Rectal smooth muscle tissue (tissue), 1 donor: ENCODE results near the gene SV2B.

Experiments
- H3K27ac ChIP-seq: one replicate; pipeline ENCODE4 v1.7.0; 2013; ENCODE audit warnings: low read depth, low read length, inconsistent platforms
- H3K27me3 ChIP-seq: one replicate; pipeline ENCODE4 v1.7.0; 2013; ENCODE audit warnings: low read length; ENCODE audit not compliant: control insufficient read depth, insufficient read depth
- H3K36me3 ChIP-seq: one replicate; pipeline ENCODE4 v1.7.0; 2013; ENCODE audit warnings: low read length; ENCODE audit not compliant: control insufficient read depth, insufficient read depth
- H3K4me1 ChIP-seq: one replicate; pipeline ENCODE4 v1.7.0; 2013; ENCODE audit warnings: low read length; ENCODE audit not compliant: control insufficient read depth, insufficient read depth
- H3K4me3 ChIP-seq: one replicate; pipeline ENCODE4 v1.7.0; 2013; ENCODE audit warnings: low read length
- H3K9ac ChIP-seq: one replicate; pipeline ENCODE4 v1.7.0; 2013; ENCODE audit warnings: low read length

The SV2B gene

DNA sequence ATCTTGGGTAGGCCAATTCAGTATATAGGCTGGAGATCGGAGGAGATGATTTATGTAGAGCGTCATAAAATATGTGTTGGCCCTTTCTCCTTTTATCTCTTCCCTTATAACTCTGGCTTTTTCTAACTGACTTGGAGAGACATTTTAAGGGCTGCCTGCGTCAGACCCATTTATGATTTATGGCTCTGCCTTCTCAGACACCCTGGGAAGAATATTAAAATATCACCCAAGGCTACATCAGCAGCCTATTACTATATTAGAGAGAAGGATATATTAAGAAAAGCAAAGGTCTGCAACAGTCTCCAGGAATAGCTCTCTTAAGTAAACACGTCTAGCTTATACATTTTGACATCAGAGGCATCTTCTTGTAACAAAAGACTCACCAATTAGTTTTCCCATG, 179.4 kb downstream of the SV2B start:
- H3K4me3 ChIP-seq = no peak overlapping the region
- no peak overlapping the region for H3K9ac ChIP-seq
- no peaks in the 10 kb centered on the region for H3K27me3 ChIP-seq
- no peaks in the 10 kb centered on the region for H3K36me3 ChIP-seq
- H3K27ac ChIP-seq = no peak overlapping the region
- H3K4me1 ChIP-seq = no peaks in the 10 kb centered on the region

DNA sequence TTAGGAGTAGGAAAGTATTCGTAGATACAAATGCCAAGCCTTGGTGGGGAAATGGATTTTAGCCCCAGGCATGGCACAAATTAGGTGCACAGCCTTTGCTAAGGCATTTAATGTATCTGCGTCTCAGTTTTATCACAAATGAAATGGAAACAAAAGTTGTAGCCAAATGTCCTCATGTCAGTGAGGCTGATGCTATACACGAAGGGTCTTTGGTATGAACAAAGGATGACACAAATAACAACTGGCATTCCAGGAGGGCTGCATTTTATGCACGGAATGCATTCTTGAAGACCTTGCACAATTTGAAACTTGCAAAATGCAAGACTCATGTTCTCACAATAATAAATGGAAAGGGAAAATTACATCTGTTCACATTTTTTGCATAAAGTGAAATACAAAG, 181.9 kb downstream of the SV2B start:
- Histone ChIP-seq H3K27ac (no peak overlapping the region), H3K4me1 (no peaks in the 10 kb centered on the region), H3K4me3 (no peak overlapping the region), H3K27me3 (no peaks in the 10 kb centered on the region), H3K9ac (no peak overlapping the region), H3K36me3 (no peaks in the 10 kb centered on the region)

DNA sequence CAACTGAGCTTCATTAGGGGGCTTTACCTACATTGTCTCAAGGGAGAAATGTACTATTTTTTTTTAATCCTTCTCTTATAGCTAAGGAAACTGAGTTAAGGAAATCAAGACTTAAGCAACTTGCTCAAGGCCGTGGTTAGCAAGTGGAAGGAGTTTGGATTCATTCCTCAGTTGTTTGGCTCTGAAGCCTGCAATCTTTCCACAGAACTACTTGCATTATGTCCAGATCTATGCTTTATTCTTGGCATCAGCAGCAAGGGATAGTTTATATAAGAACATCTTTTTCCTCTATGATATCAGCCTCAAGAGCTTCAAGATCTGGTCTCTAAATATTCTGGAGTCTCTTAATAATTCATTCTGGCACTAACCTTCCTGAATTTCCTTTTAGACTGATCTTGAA, 182.4 kb downstream of the SV2B start:
- Histone ChIP-seq H3K36me3 (no peaks in the 10 kb centered on the region), H3K4me3 (no peak overlapping the region), H3K27me3 (no peaks in the 10 kb centered on the region), H3K4me1 (no peaks in the 10 kb centered on the region), H3K9ac (no peak overlapping the region), H3K27ac (no peak overlapping the region)

DNA sequence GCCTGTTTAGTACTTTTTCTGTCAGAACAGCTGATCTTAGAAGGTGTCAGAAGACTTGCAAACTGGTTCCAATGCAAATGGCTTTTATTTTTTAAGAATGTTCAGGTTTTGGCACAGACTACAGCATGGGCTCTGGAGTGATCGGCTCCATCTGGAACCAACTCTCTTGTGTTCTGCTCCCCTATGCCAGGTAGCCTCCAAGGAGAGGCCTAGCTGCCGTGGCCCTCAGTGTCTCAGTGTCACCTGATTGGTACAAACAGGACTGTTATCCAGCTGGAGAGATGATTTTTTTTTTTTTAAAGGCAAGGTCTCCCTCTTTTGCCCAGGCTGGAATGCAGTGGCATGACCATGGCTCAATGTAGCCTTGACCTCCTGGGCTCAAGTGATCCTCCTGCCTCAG, 183.1 kb downstream of the SV2B start:
- Histone ChIP-seq H3K4me3 (no peak overlapping the region), H3K27ac (no peak overlapping the region), H3K9ac (no peak overlapping the region), H3K36me3 (no peaks in the 10 kb centered on the region), H3K27me3 (no peaks in the 10 kb centered on the region), H3K4me1 (no peaks in the 10 kb centered on the region)

DNA sequence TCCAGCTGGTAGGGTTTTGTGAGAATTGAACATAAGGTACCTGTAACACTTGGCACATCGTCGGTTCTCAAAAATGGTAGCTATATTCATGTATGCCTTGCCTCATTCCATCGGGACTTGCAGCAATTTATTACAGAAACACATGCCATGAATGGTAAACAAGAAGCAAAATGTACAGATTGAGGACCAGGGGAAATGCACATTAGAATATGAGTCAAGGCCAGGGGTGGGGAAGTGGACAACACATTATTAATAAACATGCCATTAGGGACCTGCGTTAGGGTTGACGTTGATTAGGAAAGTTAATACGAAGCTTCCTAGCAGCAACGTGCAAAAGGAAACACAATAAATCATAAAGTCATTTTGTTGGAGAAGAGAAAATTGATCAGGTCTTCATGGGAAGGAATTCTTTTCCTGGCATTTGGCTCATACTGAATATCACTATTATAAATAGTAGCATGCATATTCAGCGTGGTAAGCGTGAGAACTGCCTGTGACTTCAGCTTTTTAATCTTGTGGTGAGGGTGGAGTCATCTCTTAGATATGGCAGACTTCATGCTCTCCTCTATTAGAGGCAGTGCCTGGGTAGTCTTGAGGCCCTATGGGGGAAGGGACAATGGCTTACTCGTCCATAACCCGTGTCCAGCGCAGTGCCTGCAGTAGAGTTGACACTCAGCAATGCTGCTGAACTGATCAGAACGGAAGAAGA, 184.9 kb downstream of the SV2B start:
- no peaks in the 10 kb centered on the region for H3K27me3 ChIP-seq
- H3K36me3 ChIP-seq = no peaks in the 10 kb centered on the region
- no peak overlapping the region for H3K4me3 ChIP-seq
- no peak overlapping the region for H3K9ac ChIP-seq
- H3K4me1 ChIP-seq = no peaks in the 10 kb centered on the region
- no peak overlapping the region for H3K27ac ChIP-seq

DNA sequence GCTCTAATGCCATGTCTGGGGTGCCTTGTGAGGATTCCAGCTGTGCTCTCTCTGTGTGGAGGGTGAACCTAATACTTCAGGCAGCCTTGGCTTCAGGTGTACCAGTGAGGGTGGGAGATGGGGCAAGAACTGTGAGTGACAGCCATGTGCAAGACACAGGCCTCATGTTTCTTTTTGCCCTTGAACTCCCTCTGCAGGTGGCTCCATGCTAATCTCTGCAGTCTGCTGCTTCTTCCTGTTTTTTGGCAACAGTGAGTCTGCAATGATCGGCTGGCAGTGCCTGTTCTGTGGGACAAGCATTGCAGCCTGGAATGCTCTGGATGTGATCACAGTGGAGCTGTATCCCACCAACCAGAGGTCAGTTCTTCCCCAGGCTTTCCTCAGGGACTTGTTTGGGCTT, 189.3 kb downstream of the SV2B start:
- Histone ChIP-seq H3K27ac (no peak overlapping the region), H3K9ac (no peak overlapping the region), H3K27me3 (no peaks in the 10 kb centered on the region), H3K36me3 (no peaks in the 10 kb centered on the region), H3K4me3 (no peak overlapping the region), H3K4me1 (no peaks in the 10 kb centered on the region)

DNA sequence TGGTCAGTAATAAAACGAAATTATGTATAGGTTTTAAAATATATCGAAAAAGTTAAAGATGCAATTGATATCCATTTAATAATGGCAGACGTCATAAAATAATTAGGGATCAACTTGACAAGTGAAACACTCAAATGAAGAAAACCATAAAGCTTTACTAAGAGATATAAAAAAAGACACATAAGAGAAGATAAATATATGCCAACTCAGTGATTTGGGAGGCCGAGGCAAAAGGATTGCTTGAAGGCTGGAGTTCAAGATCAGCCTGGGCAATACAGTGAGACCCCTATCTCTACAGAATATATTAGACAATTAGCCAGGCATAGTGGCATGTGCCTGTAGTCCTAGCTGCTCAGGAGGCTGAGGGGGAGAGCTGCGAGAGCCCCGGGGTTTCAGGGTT, 190.5 kb downstream of the SV2B start:
- Histone ChIP-seq H3K4me3 (no peak overlapping the region), H3K36me3 (no peaks in the 10 kb centered on the region), H3K27ac (no peak overlapping the region), H3K4me1 (no peaks in the 10 kb centered on the region), H3K9ac (no peak overlapping the region), H3K27me3 (no peaks in the 10 kb centered on the region)

DNA sequence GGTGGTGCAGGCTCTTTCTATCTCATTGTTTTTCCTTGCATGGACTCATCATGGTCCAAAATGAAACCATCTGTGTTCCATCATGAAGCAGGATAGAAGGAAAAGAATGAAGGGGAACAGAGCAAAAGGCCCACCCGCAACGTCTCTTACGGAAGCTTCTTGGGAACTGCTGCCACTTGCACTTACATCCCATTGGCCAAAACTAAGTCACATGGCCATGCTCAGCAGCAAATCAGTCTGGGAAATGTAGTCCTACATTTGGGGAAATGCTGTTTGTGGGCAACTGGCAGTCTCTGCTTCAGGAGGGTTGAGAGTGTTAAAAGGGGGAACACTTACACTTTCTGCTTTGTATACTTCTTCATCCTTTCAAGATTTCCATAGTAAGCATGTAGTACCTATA, 191.6 kb downstream of the SV2B start:
- Histone ChIP-seq H3K4me1 (no peaks in the 10 kb centered on the region), H3K4me3 (no peak overlapping the region), H3K36me3 (no peaks in the 10 kb centered on the region), H3K27ac (no peak overlapping the region), H3K9ac (no peak overlapping the region), H3K27me3 (no peaks in the 10 kb centered on the region)

DNA sequence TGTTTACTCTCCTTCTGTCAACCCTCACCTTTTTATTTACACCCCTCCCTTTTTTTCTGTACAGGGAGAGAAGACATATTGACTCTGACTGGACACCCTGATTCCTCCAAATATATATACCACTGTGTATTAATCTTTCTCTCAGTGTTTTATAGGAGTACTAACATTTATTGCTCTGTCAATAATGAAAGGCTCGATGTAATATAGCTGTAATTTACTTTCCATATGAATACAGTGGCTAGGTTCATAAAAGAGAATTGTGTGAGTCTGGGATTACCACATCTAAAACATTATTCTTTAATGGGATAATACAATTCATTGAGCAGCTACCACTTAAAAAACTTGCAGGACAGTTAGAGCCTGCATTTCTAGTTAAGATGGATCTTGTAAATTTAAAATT, 194.3 kb downstream of the SV2B start:
- Histone ChIP-seq H3K4me3 (no peak overlapping the region), H3K27me3 (peaks cover 3% of the 10 kb centered on the region), H3K4me1 (no peaks in the 10 kb centered on the region), H3K36me3 (no peaks in the 10 kb centered on the region), H3K27ac (no peak overlapping the region), H3K9ac (no peak overlapping the region)

DNA sequence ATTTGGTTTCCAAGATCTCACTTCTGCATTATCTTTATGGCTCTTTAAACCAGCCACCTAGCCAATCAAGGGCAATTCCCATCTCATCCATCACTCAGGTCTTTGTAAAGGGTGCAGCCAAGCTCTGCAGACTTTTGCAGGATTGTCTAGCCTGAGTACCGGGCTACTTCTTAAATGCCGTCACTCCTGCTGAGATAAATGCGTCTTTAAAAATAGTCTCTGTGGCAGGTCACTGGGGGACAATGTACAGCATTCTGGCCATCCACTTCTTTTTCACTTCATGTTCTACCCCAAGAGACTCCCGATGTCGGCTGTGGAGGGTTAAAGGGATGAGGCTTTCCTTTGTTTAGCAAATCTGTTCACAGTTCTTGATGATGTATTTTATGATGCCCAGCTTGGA, 194.7 kb downstream of the SV2B start:
- no peaks in the 10 kb centered on the region for H3K36me3 ChIP-seq
- H3K27ac ChIP-seq = no peak overlapping the region
- no peak overlapping the region for H3K4me3 ChIP-seq
- H3K9ac ChIP-seq = no peak overlapping the region
- no peaks in the 10 kb centered on the region for H3K4me1 ChIP-seq
- H3K27me3 ChIP-seq = peaks cover 3% of the 10 kb centered on the region

DNA sequence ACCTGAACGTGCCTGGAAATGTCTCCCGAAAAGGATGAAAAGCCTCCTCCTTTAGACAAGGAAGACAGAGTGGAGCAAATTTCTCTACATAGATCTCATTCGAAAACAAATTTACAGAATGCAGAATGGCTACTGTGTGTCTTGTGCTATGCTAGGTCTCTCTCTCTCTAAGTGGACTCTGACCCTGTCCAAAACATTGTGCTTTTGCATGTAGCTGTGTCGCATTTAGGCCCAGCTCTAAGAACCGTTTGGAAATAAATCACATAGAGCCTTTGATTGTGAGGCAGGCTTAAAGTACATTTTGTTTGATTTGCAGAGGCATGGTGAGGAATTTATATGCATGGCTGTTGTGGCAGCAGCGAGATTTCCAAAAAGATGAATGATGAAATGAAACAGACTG, 198.0 kb downstream of the SV2B start:
- Histone ChIP-seq H3K9ac (no peak overlapping the region), H3K4me1 (no peaks in the 10 kb centered on the region), H3K27me3 (peaks cover 3% of the 10 kb centered on the region), H3K36me3 (no peaks in the 10 kb centered on the region), H3K4me3 (no peak overlapping the region), H3K27ac (no peak overlapping the region)

DNA sequence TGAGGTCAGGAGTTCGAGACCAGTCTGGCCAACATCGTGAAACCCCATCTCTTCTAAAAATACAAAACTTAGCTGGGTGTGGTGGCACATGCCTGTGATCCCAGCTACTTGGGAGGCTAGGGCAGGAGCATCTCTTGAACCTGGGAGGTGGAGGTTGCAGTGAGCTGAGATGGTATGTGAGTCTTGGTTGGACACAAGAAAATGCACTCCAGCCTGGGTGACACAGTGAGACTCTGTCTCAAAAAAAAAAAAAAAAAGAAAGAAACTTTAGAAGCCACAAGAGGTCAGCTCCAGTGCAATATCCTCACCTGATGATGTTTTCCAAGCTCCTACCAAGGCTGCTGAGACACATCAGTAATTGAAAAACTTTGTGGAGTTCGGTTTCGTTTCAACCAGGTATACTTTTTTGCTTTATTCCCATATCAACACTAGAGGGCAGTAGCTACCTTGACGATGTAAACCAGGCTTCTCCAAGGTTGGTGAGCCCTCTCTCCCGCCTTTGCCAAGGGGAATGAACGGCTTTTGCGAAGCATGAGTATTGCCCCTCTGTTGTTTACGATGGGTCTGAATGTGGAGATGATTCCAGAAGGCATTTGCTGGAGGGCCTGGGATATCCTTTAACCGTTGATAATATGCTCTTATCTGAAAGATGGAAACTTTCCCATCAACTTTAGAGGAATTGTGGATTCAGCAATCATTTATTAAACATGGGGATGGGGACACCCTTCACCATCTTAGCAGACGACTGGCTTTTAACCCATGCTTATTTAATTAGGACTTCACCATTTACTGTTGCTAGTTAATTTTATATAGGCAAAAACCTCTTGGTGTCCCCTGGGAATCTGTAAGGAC, 202.8 kb downstream of the SV2B start:
- Histone ChIP-seq H3K27ac (no peak overlapping the region), H3K27me3 (no peaks in the 10 kb centered on the region), H3K9ac (no peak overlapping the region), H3K4me1 (no peaks in the 10 kb centered on the region), H3K4me3 (no peak overlapping the region), H3K36me3 (no peaks in the 10 kb centered on the region)

DNA sequence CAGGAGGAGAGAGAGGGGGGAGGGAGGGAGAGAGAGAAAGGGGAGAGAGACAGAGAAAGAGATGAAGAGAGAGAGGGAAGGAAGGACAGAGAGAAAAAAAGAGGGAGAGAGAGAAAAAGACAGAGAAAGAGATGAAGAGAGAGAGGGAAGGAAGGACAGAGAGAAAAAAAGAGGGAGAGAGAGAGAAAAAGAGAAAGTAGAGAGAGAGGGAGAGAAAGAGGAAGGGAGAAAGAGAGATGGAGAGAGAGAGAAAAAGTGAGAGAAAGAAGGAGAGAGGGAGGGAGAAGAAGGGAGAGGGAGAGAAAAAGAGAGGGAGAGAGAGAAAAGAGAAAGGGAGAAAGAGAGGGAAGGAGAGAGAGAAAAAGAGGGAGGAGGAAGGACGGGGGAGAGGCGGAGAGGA, 204.2 kb downstream of the SV2B start:
- H3K27me3 ChIP-seq = no peaks in the 10 kb centered on the region
- H3K4me3 ChIP-seq = no peak overlapping the region
- H3K9ac ChIP-seq = no peak overlapping the region
- H3K36me3 ChIP-seq = no peaks in the 10 kb centered on the region
- H3K4me1 ChIP-seq = no peaks in the 10 kb centered on the region
- H3K27ac ChIP-seq = no peak overlapping the region
